HG02884 (cell line): ENCODE data around the gene ANKS1A.

Experiments
- ATAC-seq: cut with Tn5 transposase; IDR thresholded peaks from one replicate; pipeline ENCODE4 v1.9.1; 2021; ENCODE audit warnings: mild to moderate bottlenecking, moderate library complexity; ENCODE audit not compliant: unreplicated experiment

The ANKS1A gene

DNA sequence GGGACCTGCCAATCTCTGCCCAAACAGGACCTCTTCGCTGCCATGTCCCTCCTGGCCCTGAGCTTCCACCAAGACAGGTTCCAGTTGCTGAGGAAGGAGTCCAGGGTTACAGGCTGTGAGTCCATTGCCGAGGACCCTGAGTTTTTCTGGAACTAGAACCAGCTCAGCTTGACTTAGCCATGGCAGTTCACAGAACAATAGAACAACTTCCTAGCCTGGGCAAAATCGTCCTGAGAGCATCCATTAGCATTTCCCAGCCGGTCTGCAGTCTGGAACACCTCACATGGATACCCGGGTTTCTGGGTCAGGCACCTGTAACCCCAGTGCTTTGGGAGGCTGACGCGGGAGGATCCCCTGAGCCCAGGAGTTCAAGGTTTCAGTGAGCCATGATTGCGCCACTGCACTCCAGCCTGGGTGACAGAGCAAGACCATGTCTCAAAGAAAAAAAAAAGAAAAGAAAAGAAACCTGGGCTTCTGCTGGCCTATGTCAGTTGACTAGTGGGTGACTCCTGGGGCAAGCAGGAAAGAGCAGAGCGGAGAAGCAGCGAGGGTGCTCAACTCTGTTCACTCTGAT lies 161.8 kb downstream of the ANKS1A start:
- ATAC-seq = no peak

DNA sequence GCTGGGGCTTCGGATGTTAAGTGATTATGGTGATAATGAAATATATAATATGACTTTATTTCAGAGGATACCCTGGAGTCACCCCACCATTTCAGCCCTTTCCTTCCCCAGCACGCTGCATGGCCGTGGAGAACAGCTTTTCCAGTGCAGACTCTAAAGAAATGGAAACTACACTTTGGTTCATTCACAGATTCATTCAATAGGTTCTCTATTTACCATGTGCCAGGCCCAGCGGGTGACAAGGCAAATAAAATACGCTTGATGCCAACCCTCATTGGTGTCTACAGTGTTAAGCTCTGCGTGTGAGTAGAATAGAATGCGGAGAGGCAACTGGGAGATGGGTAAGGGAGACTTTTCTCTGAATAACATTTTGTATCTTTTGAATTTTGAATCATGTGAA lies 162.3 kb downstream of the ANKS1A start:
- no peak for ATAC-seq

GRCh38 chr6:35051997-35052583 lies 163.0 kb downstream of the ANKS1A start:
- no peak for ATAC-seq

- no peak for ATAC-seq
These were observed 163.9 kb downstream of the ANKS1A start for GRCh38 chr6:35052694-35053565.

DNA sequence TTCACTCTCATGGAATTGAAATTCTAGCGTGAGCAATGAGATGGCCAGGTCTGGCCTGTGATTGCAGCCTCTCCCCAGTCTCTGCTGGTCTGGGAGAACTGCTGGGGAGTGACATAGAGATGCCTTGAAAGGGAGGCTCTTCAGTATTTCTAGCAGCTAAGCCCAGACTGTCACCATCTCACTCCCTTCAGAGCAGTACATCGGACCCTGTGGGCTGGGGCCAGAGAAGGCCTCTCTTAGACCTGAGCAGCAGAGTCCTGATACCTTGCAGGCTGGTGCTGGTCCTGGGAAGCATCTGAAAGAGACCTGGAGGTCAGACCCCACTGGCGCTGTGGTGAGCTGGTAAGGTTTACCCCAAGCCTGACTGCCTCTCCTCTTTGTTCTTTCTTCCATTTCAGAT lies 164.6 kb downstream of the ANKS1A start:
- ATAC-seq = no peak

GRCh38 chr6:35054106-35054742 lies 165.2 kb downstream of the ANKS1A start:
- ATAC-seq = no peak

DNA sequence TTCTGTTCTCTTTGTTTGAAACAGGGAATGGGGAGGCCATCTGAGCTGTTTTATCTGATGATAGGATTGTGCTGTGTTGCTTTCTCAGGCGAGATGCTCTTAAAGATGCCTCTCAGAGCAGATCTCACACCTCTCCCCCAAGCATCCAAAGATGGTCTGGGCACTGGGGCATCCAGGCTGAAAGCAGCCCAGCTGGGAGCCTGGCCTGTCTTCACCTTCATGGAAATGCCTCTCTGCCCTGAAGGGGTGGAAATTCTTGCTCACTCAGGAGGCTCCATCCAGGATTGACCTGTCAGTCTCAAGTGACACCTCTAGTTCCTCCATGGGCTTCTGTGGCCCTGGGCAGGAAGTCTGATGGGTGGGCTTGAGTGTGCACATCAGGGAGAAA lies 165.7 kb downstream of the ANKS1A start:
- no peak for ATAC-seq

DNA sequence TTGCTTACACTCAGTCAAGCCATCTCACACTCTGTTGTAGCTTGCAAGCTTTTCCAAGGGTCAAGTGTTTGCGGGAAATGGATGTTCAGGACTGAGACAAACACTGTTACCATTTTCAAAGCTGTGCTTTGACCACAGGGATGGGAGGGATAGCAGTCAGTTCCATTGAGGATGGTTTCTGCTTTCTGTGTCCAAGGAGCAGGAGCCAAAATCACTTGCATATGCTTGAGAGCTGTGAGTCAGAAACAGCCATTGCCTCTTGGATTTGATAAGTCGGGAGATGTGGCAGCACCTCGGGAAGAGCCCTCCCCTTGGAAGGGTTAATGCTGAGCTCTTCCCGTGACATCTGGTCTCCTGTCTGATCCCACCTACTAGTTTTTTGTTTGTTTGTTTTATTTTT lies 166.8 kb downstream of the ANKS1A start:
- no peak for ATAC-seq

GRCh38 chr6:35056952-35057351 lies 167.9 kb downstream of the ANKS1A start:
- ATAC-seq = no peak

GRCh38 chr6:35057449-35058357 lies 168.6 kb downstream of the ANKS1A start:
- ATAC-seq = no peak

GRCh38 chr6:35058358-35058675 lies 169.3 kb downstream of the ANKS1A start:
- ATAC-seq = no peak

GRCh38 chr6:35058865-35059522 lies 169.9 kb downstream of the ANKS1A start:
- no peak for ATAC-seq

GRCh38 chr6:35059596-35060345 lies 170.7 kb downstream of the ANKS1A start:
- no peak for ATAC-seq

GRCh38 chr6:35061102-35061615 lies 172.1 kb downstream of the ANKS1A start:
- no peak for ATAC-seq

GRCh38 chr6:35061651-35062410 lies 172.8 kb downstream of the ANKS1A start:
- ATAC-seq = no peak

DNA sequence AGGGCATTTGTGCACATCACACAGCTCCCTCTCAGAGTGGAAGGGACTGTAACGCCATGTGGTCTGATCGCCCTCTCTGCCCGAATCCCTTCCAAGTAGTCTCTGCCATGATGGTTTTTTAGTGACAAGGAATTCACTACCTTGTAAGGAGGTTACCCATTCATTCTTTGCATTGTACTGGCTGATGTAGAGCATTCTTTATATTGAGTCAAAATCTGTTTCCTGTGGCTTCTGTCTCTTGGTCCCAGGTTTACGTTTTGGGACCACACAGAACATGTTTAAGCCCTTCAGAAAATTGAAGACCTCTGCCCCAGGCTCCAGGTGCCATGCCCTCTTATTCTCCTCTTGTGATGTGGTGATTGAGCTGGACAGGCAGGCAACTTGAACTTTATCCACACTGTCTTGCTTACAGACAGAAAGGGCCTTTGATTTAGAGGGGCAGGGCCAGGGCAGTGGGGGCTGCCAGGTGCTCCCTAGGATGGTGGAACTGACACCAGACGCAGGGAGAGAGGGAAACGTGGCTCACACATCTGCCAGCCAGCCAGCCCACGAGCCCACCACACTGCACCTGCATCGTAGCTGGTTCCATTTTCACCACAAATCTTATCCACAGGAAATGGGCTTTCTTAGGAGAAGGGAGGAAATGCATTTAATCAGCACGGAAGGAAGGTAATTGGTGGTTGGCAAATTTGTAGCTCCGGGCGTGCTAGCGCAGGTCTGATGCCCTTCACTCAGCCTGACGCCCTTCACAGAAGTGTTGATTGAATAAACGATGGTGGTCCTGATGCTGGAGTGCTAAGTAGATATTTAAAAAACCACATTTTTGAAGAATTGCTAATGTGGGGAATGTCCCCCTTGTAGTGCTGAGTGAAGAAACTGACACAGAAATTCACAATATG lies 173.9 kb downstream of the ANKS1A start:
- ATAC-seq = no peak

DNA sequence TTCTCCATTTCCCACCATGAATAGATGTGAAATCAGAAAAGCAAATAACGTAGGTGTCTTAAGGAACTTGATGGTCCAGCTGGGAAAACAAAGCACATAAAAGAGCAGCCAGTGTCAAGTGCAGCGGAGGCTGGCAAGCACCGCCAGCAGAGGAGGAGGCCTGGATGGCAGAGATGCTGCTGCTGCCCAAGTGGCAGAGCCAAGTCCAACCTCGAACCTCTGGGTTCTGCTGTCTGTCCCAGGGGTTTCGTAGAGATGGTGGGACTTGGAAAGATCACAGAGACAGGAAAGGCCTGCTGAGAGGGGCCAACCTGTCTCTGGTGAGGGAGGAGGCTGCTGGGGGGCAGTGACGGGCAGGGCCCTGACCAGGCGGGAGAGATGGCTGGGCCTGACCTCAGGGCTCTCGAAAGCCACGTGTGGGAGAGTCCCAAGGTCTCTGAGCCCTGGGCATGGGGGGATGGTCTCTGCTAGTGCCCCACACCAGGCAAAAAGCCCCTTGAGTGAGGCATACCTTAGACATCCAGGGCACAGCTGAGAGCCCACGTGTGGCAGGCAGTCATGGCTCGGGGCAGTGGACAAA lies 174.7 kb downstream of the ANKS1A start:
- ATAC-seq = no peak
